ENCODE data around the gene RPUSD3.

RPUSD3 gene

DNA sequence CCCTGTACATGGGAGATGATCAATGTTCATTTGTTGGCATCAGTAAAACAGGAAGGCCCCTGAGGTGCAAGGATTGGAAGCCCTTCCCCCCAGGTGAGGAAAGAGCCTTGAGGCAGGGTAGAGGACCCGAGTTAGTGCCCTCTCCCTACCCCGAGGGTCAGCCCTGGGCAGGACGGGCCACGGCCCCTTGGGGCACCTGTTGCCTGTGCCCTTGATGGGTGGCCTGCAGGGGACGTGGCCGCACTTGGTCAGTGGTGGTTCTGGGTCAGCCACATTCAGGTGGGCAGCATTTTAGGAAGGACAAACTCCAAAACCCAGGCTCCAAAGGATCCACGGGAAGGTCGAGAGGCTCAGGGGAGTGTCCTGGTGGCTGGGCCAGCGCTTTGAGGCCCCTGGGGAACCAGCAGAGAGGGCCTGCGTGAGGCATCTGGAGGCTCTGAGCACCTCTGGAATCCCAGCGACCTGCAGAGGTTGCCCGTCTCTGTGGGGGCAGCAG lies 15.8 kb upstream of the RPUSD3 start:
- TF ChIP-seq, protein P1, sequence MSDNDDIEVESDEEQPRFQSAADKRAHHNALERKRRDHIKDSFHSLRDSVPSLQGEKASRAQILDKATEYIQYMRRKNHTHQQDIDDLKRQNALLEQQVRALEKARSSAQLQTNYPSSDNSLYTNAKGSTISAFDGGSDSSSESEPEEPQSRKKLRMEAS (IDR thresholded peaks at IDR 0.05), result no peak
- no peak for TF ChIP-seq EGR1 (IDR thresholded peaks at IDR 0.05)

DNA sequence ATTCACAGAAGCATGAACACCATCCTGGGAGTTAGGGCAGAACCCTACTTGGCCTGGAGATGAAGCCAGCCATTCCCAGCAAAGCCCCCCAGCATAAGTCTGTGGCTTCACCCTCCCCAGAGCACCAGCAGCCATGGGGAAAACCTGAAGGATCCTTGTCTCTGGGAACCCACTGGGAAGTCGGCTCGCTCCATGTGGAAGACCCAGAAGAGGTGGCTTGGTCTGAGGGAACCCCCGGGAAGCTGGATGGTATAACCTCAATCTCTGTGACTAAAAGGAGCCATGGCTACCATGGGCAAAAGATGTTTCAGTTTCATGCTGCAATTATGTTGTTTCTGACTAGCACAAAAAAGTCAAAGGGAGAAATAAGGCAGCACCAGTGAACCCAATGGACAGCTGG lies 11.8 kb upstream of the RPUSD3 start:
- TF ChIP-seq RAD21 (IDR thresholded peaks at IDR 0.05; ENCODE audit: low read depth) (no peak), TAF1 (IDR thresholded peaks at IDR 0.05; ENCODE audit: low read depth) (no peak), ZBTB7A (IDR thresholded peaks at IDR 0.05; ENCODE audit: low read depth) (no peak), EGR1 (IDR thresholded peaks at IDR 0.05) (no peak), EP300 (IDR thresholded peaks at IDR 0.05; ENCODE audit: borderline replicate concordance) (no peak), TCF12 (IDR thresholded peaks at IDR 0.05; ENCODE audit: low read depth) (no peak)
- TF ChIP-seq, protein P1 (IDR thresholded peaks at IDR 0.05), result no peak

DNA sequence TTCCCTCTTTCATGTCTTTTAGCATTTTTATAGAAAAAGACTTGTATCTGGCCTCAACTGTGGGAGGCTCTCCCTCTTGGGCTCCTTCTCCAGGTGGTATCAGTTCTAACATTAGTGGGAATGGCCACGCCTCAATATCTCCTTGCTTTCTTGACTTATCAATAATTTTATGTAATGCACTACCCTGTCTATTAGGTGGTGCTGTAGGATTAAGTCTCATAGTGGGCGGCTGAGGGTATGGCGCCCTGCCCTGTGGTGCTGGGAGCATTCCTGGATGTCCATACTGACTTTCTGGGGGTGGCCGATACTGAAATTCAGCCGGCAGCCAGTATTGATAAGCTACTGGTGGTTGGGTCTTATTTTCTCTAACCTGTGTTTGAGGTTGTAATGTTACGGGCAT lies 8.7 kb upstream of the RPUSD3 start:
- TF ChIP-seq RAD21 (IDR thresholded peaks at IDR 0.05; ENCODE audit: low read depth), result peak; percentile 13; the same call in 1 of the 2 replicates
- no peak for TF ChIP-seq EGR1 (IDR thresholded peaks at IDR 0.05)

DNA sequence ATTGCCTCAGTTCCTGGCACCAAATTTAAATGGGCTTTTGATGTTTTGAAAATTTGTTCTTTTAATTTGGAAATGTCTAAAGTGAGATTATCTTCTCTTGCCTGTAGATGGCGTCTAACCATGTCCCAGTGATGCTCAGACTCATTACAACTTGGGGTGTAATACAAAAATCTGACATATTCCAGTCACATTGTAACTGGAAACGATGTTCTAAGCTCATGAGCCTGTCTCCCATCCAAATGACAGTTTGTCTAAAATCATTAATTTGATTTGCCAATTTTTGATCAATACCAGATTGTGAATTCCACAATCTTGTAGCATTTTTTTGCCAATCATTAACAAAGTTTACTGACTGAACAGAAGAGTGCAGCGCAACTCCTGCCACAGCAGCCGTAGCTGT lies 5.1 kb upstream of the RPUSD3 start:
- peak; percentile 67 for TF ChIP-seq RAD21 (IDR thresholded peaks at IDR 0.05; ENCODE audit: low read depth)

DNA sequence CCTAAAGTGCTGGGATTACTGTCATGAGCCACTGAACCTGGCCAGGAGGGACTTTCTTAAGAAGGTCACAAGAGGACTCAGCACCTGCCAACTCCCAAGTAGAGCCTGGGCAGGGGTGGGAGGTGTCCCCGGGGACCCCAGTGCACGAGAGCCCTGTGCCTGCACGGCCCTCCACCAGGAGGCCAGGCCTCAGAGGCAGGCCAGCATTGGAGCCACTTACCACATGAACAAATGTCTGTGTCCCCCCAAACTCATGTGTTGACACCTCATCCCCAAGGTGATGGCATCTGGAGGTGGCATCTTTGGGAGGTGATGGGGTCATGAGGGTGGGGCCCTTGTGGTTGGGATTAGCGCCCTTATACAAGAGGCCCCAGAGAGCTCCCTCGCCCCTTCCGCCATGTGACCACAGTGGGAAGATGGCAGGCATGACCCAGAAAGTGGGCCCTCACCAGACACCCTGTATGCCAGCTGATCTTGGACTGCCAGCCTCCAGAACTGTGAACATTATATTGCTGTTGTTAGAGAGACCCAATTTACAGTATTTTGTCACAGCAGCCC lies 3.2 kb upstream of the RPUSD3 start:
- TF ChIP-seq, protein P2, sequence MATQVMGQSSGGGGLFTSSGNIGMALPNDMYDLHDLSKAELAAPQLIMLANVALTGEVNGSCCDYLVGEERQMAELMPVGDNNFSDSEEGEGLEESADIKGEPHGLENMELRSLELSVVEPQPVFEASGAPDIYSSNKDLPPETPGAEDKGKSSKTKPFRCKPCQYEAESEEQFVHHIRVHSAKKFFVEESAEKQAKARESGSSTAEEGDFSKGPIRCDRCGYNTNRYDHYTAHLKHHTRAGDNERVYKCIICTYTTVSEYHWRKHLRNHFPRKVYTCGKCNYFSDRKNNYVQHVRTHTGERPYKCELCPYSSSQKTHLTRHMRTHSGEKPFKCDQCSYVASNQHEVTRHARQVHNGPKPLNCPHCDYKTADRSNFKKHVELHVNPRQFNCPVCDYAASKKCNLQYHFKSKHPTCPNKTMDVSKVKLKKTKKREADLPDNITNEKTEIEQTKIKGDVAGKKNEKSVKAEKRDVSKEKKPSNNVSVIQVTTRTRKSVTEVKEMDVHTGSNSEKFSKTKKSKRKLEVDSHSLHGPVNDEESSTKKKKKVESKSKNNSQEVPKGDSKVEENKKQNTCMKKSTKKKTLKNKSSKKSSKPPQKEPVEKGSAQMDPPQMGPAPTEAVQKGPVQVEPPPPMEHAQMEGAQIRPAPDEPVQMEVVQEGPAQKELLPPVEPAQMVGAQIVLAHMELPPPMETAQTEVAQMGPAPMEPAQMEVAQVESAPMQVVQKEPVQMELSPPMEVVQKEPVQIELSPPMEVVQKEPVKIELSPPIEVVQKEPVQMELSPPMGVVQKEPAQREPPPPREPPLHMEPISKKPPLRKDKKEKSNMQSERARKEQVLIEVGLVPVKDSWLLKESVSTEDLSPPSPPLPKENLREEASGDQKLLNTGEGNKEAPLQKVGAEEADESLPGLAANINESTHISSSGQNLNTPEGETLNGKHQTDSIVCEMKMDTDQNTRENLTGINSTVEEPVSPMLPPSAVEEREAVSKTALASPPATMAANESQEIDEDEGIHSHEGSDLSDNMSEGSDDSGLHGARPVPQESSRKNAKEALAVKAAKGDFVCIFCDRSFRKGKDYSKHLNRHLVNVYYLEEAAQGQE (IDR thresholded peaks at IDR 0.05; ENCODE audit: low read depth), result no peak
- TF ChIP-seq ZBTB7A (IDR thresholded peaks at IDR 0.05; ENCODE audit: low read depth) (no peak), YY1 (IDR thresholded peaks at IDR 0.05; ENCODE audit: low read depth) (no peak), RAD21 (IDR thresholded peaks at IDR 0.05; ENCODE audit: low read depth) (no peak), CREB1 (IDR thresholded peaks at IDR 0.05; ENCODE audit: low read depth) (no peak), NFIC (IDR thresholded peaks at IDR 0.05) (no peak), FOXM1 (IDR thresholded peaks at IDR 0.05; ENCODE audit: borderline replicate concordance, low read depth) (no peak), CEBPB (IDR thresholded peaks at IDR 0.05) (no peak), TCF12 (IDR thresholded peaks at IDR 0.05; ENCODE audit: low read depth) (no peak), EP300 (IDR thresholded peaks at IDR 0.05; ENCODE audit: borderline replicate concordance) (no peak), TEAD4 (IDR thresholded peaks at IDR 0.05) (no peak)
- TF ChIP-seq, protein P1 (IDR thresholded peaks at IDR 0.05), result no peak
- TF ChIP-seq, protein P3, sequence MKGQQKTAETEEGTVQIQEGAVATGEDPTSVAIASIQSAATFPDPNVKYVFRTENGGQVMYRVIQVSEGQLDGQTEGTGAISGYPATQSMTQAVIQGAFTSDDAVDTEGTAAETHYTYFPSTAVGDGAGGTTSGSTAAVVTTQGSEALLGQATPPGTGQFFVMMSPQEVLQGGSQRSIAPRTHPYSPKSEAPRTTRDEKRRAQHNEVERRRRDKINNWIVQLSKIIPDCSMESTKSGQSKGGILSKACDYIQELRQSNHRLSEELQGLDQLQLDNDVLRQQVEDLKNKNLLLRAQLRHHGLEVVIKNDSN (IDR thresholded peaks at IDR 0.05), result no peak

DNA sequence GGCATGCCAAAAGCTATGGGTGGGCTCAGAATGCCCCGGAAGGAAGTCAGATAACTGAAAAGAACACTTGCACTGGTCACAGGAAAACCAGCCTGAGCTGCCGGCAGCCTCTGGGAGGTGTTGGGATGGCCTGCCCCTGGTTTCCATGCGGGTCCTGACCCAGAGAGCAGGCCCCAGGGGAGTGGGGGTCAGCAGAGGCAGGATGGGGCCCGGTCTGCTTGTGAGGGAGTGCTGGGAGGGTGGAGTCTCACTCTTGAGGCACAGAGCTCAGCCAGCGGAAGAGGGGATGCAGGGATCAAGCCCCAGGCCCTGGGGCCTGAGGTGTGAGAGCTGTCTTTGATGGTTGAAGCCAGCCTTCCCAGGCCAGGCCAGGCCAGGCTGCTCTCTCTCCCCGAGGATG lies 2.4 kb upstream of the RPUSD3 start:
- no peak for TF ChIP-seq FOXM1 (IDR thresholded peaks at IDR 0.05; ENCODE audit: borderline replicate concordance, low read depth)
- TF ChIP-seq YY1 (IDR thresholded peaks at IDR 0.05; ENCODE audit: low read depth), result no peak
- no peak for TF ChIP-seq NFIC (IDR thresholded peaks at IDR 0.05)
- TF ChIP-seq, protein P2 (IDR thresholded peaks at IDR 0.05; ENCODE audit: low read depth), result no peak
- TF ChIP-seq, protein P1 (IDR thresholded peaks at IDR 0.05), result no peak
- TF ChIP-seq, protein P3 (IDR thresholded peaks at IDR 0.05), result no peak
- no peak for TF ChIP-seq EGR1 (IDR thresholded peaks at IDR 0.05)
- no peak for TF ChIP-seq TEAD4 (IDR thresholded peaks at IDR 0.05)
- no peak for TF ChIP-seq CEBPB (IDR thresholded peaks at IDR 0.05)
- no peak for TF ChIP-seq TCF12 (IDR thresholded peaks at IDR 0.05; ENCODE audit: low read depth)
- TF ChIP-seq CREB1 (IDR thresholded peaks at IDR 0.05; ENCODE audit: low read depth), result no peak
- TF ChIP-seq ZBTB7A (IDR thresholded peaks at IDR 0.05; ENCODE audit: low read depth), result no peak
